ENCODE measurements around the gene MACC1.

MACC1 gene

DNA sequence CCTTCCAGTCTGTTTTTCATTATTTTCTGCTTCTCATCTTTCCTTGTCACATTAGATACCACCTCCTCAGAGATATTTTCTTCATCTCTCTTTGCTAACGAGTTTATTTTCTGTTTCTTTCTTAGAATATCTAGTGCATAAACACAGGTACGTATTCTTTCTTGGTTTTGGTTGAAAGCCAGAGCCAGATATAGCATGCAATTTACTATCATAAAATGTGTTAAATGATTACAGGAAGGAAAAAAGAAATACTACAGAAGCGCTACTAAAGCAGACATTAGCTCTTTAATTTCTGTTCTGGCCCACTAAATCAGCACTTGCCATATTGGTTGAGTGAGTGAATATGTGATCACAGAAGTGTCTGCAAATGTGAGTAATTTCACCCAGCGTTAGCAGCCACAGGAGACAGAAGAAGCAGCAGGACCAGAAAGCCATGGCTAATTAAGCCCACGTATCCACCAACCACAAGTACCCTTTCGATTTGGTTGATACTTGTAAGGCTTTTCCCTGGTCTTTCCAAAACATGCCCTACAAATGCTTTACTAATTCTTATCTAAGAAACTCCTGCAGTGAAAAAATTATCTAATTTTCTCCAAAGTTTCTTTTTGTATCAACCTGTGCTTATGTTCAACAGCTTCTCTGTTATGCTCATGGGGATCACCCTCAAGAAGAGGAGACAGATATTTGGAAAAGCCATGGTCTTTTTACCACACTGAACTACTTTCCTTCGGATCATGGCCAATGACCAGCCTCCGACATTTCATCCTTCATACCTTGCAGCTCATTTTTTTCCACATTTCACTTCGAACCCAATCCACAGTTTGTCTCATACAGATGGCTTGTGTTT is 23.1 kb upstream of the MACC1 start:
- Histone ChIP-seq H3K27me3 (no peaks in the 10 kb centered on the region), H3K27ac (no peak overlapping the region)
- TF ChIP-seq, protein P1, sequence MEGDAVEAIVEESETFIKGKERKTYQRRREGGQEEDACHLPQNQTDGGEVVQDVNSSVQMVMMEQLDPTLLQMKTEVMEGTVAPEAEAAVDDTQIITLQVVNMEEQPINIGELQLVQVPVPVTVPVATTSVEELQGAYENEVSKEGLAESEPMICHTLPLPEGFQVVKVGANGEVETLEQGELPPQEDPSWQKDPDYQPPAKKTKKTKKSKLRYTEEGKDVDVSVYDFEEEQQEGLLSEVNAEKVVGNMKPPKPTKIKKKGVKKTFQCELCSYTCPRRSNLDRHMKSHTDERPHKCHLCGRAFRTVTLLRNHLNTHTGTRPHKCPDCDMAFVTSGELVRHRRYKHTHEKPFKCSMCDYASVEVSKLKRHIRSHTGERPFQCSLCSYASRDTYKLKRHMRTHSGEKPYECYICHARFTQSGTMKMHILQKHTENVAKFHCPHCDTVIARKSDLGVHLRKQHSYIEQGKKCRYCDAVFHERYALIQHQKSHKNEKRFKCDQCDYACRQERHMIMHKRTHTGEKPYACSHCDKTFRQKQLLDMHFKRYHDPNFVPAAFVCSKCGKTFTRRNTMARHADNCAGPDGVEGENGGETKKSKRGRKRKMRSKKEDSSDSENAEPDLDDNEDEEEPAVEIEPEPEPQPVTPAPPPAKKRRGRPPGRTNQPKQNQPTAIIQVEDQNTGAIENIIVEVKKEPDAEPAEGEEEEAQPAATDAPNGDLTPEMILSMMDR (IDR thresholded peaks at IDR 0.05), result no peak

DNA sequence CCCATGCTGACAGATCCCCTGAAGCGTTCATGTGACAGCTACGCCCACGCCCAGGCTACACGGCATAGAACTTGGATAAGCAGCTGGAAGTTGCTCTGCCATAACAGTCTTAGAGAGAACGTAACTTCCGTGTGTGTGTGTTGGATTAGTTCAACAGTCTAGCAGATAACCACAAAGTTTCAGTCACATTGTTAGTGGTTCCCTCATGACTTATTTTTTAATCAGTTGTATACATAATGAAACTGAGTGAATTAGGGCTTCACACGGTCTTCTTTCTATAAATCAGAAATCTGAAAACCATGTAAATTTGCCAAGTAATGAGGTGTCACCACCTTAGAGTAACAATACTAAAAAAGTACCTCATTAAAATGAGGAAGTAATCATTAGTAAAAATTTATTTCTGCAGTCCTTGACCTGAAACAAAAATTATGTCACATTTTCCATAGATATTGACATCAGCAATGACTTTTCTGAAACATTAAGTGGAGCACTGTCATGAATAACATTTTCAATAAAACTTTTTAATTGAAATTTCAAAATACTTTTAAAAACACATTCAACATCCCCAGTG is 21.7 kb upstream of the MACC1 start:
- TF ChIP-seq, protein P1 (IDR thresholded peaks at IDR 0.05), result no peak
- no peaks in the 10 kb centered on the region for H3K4me1 ChIP-seq (ENCODE audit: control insufficient read depth in 1 of 2, insufficient read depth in 1 of 2, low read depth in 1 of 2, low read length in 1 of 2)
- H3K27me3 ChIP-seq, result no peaks in the 10 kb centered on the region
- H3K9me3 ChIP-seq, result no peaks in the 10 kb centered on the region
- no peak overlapping the region for H3K27ac ChIP-seq
- no peak overlapping the region for H3K4me3 ChIP-seq (ENCODE audit: low read depth in 1 of 2, low read length in 1 of 2)
- no peaks in the 10 kb centered on the region for H3K36me3 ChIP-seq

More for the DNA sequence above, 23.1 kb upstream of the MACC1 start:
- no peaks in the 10 kb centered on the region for H3K36me3 ChIP-seq
- H3K9me3 ChIP-seq, result no peaks in the 10 kb centered on the region
- H3K4me1 ChIP-seq (ENCODE audit: control insufficient read depth in 1 of 2, insufficient read depth in 1 of 2, low read depth in 1 of 2, low read length in 1 of 2), result no peaks in the 10 kb centered on the region
- no peak overlapping the region for H3K4me3 ChIP-seq (ENCODE audit: low read depth in 1 of 2, low read length in 1 of 2)

DNA sequence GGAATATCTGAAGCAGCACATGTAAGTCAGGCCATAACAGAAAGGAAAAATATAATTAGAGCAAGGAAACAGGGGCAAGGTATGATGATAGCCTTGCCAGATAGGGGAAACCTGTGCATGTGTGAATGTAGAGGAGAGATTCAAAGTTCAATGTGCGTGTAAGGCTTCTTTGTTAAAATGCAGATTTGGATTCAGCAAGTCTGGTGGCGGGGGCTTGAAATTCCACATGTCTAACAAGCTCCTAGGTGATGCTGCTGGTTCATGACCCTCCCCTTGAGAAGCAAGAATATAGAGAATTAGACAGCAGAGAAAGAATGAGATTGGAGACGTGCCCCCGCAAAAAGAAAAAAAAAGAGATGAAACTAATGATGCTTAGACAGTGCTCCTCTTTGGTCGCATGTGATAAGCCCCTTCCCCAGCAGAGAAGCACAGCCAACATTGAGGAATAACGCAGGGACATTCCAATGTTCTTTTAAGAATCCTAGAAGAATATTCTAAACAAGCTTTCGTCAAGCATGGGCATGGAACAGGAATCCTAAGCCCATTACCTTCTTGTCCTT is 21.1 kb upstream of the MACC1 start:
- Histone ChIP-seq H3K27ac (no peak overlapping the region), H3K36me3 (no peaks in the 10 kb centered on the region), H3K9me3 (no peaks in the 10 kb centered on the region), H3K4me1 (ENCODE audit: control insufficient read depth in 1 of 2, insufficient read depth in 1 of 2, low read depth in 1 of 2, low read length in 1 of 2) (no peaks in the 10 kb centered on the region), H3K27me3 (no peaks in the 10 kb centered on the region), H3K4me3 (ENCODE audit: low read depth in 1 of 2, low read length in 1 of 2) (no peak overlapping the region)
- TF ChIP-seq, protein P1 (IDR thresholded peaks at IDR 0.05), result no peak

- TF ChIP-seq, protein P1 (IDR thresholded peaks at IDR 0.05), result no peak
- Histone ChIP-seq H3K27ac (no peak overlapping the region), H3K36me3 (no peaks in the 10 kb centered on the region), H3K4me3 (ENCODE audit: low read depth in 1 of 2, low read length in 1 of 2) (no peak overlapping the region), H3K9me3 (no peaks in the 10 kb centered on the region), H3K27me3 (no peaks in the 10 kb centered on the region), H3K4me1 (ENCODE audit: control insufficient read depth in 1 of 2, insufficient read depth in 1 of 2, low read depth in 1 of 2, low read length in 1 of 2) (no peaks in the 10 kb centered on the region)
Measured at GRCh38 chr7:20237464-20238193, 20.4 kb upstream of the MACC1 start.

- TF ChIP-seq, protein P1 (IDR thresholded peaks at IDR 0.05), result no peak
- Histone ChIP-seq H3K27ac (no peak overlapping the region), H3K9me3 (no peaks in the 10 kb centered on the region), H3K4me1 (ENCODE audit: control insufficient read depth in 1 of 2, insufficient read depth in 1 of 2, low read depth in 1 of 2, low read length in 1 of 2) (no peaks in the 10 kb centered on the region), H3K27me3 (no peaks in the 10 kb centered on the region), H3K4me3 (ENCODE audit: low read depth in 1 of 2, low read length in 1 of 2) (no peak overlapping the region), H3K36me3 (no peaks in the 10 kb centered on the region)
Measured at GRCh38 chr7:20236790-20237189, 19.6 kb upstream of the MACC1 start.
